HCT116 (cell line): ENCODE measurements around the gene SOAT2. TPM values are rescaled to one million over a fixed set of nuclear protein-coding genes. Genes with fewer than 3 reads are reported as not detected.

ENCODE experiments used
- ATAC-seq: fragments of 200-7000 bp; cut with Tn5 transposase; 2 replicates; pipeline ENCODE4 v1.9.1; 2020; ENCODE audit warnings: mild to moderate bottlenecking, moderate library complexity
- BruUV-seq: library from RNA; stranded (reverse); fragments of 400-500 nt; replicated peaks from 2 replicates; lab custom pipeline; 2021; lab: Mats Ljungman, UMichigan
- CTCF ChIA-PET: fragments of 300-600 bp; sonication (Branson Sonifier 250); formaldehyde crosslinking; loops from one replicate; lab custom pipeline; 2021; ENCODE audit warnings: antibody characterized with exemption; lab: Charles Lee
- POLR2A ChIA-PET: fragments of 300-600, 350-600 bp; sonication (Branson Sonifier 250); formaldehyde crosslinking; loops from one replicate; lab custom pipeline; 2021; ENCODE audit warnings: antibody characterized with exemption; lab: Charles Lee
- RAD21 ChIA-PET, 2 experiments: fragments of 300-600 bp; sonication (Branson Sonifier 250); formaldehyde crosslinking; loops; one replicate each; lab custom pipeline; 2023; ENCODE audit warnings: low total read pairs in 2 of 2; ENCODE audit not compliant: uncharacterized antibody in 2 of 2, unreplicated experiment in 2 of 2, low non-redundant PET in 1 of 2; lab: Charles Lee
- DNase-seq: peaks from one replicate; pipeline ENCODE4 v3.0.0-alpha.2; 2010; ENCODE audit warnings: low read depth, low spot score
- H2AFZ ChIP-seq: fragments of 200-600 bp; shearing (Covaris generic), sonication (generic); 2 replicates; pipeline ENCODE4 v1.6.1; 2017; ENCODE audit warnings: low read depth, mixed run types, mixed read lengths, antibody characterized with exemption, low read length; ENCODE audit not compliant: poor library complexity, severe bottlenecking
- H3K27ac ChIP-seq: 2 replicates; pipeline ENCODE4 v1.5.1; 2012; ENCODE audit warnings: low read depth, low read length
- H3K27me3 ChIP-seq: fragments of 200-600 bp; sonication (generic); 2 replicates; pipeline ENCODE4 v1.6.1; 2016; ENCODE audit warnings: mixed run types, low read length, mixed read lengths; ENCODE audit not compliant: insufficient read depth
- H3K36me3 ChIP-seq, 2 experiments: fragments of 200-500 bp in 1 of 2; fragments of 200-600 bp in 1 of 2; sonication (Bioruptor generic) in 1 of 2; sonication (generic) in 1 of 2; 2 replicates each; pipeline versions ENCODE4 v1.5.1 to v1.6.1; 2014 to 2016; ENCODE audit warnings: low read length in 2 of 2, inconsistent platforms in 1 of 2, mixed read lengths in 1 of 2, mixed run types in 1 of 2; ENCODE audit not compliant: insufficient read depth in 2 of 2, control insufficient read depth in 1 of 2
- H3K4me1 ChIP-seq, 2 experiments: fragments of 200-600 bp in 1 of 2; sonication (generic) in 1 of 2; 2 replicates each; pipeline versions ENCODE4 v1.5.1 to v1.6.1; 2012 to 2017; ENCODE audit warnings: low read length in 2 of 2, inconsistent platforms in 1 of 2, mild to moderate bottlenecking in 1 of 2, mixed read lengths in 1 of 2, mixed run types in 1 of 2, moderate library complexity in 1 of 2; ENCODE audit not compliant: insufficient read depth in 2 of 2, control insufficient read depth in 1 of 2
- H3K4me2 ChIP-seq: fragments of 200-600 bp; sonication (generic); 2 replicates; pipeline ENCODE4 v1.6.1; 2017; ENCODE audit warnings: mixed run types, low read length, mixed read lengths
- H3K4me3 ChIP-seq, 2 experiments: fragments of 200-600 bp in 1 of 2; sonication (generic) in 1 of 2; replicated peaks in 1 of 2; 2 replicates each; pipeline ENCODE4 v1.5.1; 2011 to 2016; ENCODE audit warnings: low read length in 2 of 2, control low read depth in 1 of 2, low read depth in 1 of 2, mild to moderate bottlenecking in 1 of 2, mixed read lengths in 1 of 2, mixed run types in 1 of 2
- H3K79me2 ChIP-seq: fragments of 200-600 bp; sonication (generic); 2 replicates; pipeline ENCODE4 v1.6.1; 2017; ENCODE audit warnings: mild to moderate bottlenecking, mixed run types, low read length, moderate library complexity, mixed read lengths; ENCODE audit not compliant: insufficient read depth
- H3K9ac ChIP-seq: fragments of 200-600 bp; sonication (generic); 2 replicates; pipeline ENCODE4 v1.6.1; 2016; ENCODE audit warnings: low read length, mixed read lengths
- H3K9me2 ChIP-seq: fragments of 200-600 bp; sonication (generic), shearing (Covaris generic); 2 replicates; pipeline ENCODE4 v1.6.1; 2017; ENCODE audit warnings: mixed run types, mild to moderate bottlenecking, moderate library complexity; ENCODE audit not compliant: insufficient read depth
- H3K9me3 ChIP-seq, 2 experiments: fragments of 200-500 bp in 1 of 2; fragments of 200-600 bp in 1 of 2; sonication (Bioruptor generic) in 1 of 2; sonication (generic) in 1 of 2; 2 replicates each; pipeline ENCODE4 v1.6.1; 2014 to 2017; ENCODE audit warnings: low read length in 2 of 2, mixed read lengths in 2 of 2, inconsistent platforms in 1 of 2, low read depth in 1 of 2, mild to moderate bottlenecking in 1 of 2, mixed run types in 1 of 2, moderate library complexity in 1 of 2; ENCODE audit not compliant: control insufficient read depth in 1 of 2, insufficient read depth in 1 of 2
- H4K20me1 ChIP-seq: fragments of 200-600 bp; sonication (generic), shearing (Covaris generic); 2 replicates; pipeline ENCODE4 v1.6.1; 2017; ENCODE audit warnings: mixed run types, mild to moderate bottlenecking, moderate library complexity; ENCODE audit not compliant: insufficient read depth
- ATF3 ChIP-seq: IDR thresholded peaks from 2 replicates; pipeline ENCODE4 v1.6.1; 2012
- EZH2 ChIP-seq: fragments of 200-600 bp; sonication (generic); IDR thresholded peaks from 2 replicates; pipeline ENCODE4 v1.6.1; 2017; ENCODE audit warnings: antibody characterized with exemption, mixed run types
- EZH2phosphoT487 ChIP-seq: fragments of 200-600 bp; IDR thresholded peaks from 2 replicates; pipeline ENCODE4 v1.6.1; 2018; ENCODE audit warnings: antibody characterized with exemption, borderline replicate concordance
- FOSL1 ChIP-seq: IDR thresholded peaks from 2 replicates; pipeline ENCODE4 v1.6.1; 2012; ENCODE audit warnings: low read depth
- JUND ChIP-seq: IDR thresholded peaks from 2 replicates; pipeline ENCODE4 v1.6.1; 2012
- MAX ChIP-seq: IDR thresholded peaks from 2 replicates; pipeline ENCODE4 v1.6.1; 2012
- SIN3A ChIP-seq: IDR thresholded peaks from 2 replicates; pipeline ENCODE4 v1.6.1; 2012; ENCODE audit warnings: low read depth
- YY1 ChIP-seq: IDR thresholded peaks from 2 replicates; pipeline ENCODE4 v1.6.1; 2011; ENCODE audit warnings: low read length, low read depth, moderate library complexity, mild to moderate bottlenecking; ENCODE audit not compliant: insufficient replicate concordance; ENCODE audit errors: extremely low read depth
- ZBTB33 ChIP-seq: IDR thresholded peaks from 2 replicates; pipeline ENCODE4 v1.6.1; 2011; ENCODE audit warnings: mild to moderate bottlenecking, low read length, moderate library complexity; ENCODE audit not compliant: insufficient replicate concordance; ENCODE audit errors: extremely low read depth
- ZFX ChIP-seq: fragments of 450-650 bp; IDR thresholded peaks from 2 replicates; pipeline ENCODE4 v1.6.1; 2017
- intact Hi-C: fragments of 100-400 bp; cut with micrococcal nuclease; formaldehyde crosslinking; loops from 2 replicates; pipeline ENCODE4 v1.10.0; 2022
- total RNA-seq: library from RNA; stranded (reverse); gene quantifications from one replicate; pipeline ENCODE4 v1.2.1, GENCODE V29; 2021; ENCODE audit not compliant: unreplicated experiment

The SOAT2 gene
- total RNA-seq, 1 experiment from 2014 or later = 0.17 TPM

- no peak for TF ChIP-seq EZH2phosphoT487
These were observed 47.6 kb upstream of the SOAT2 start (continued) for GRCh38 chr12:53055471-53056266.

- RAD21 ChIA-PET = no interaction called here
- Histone ChIP-seq H3K9me3 (no peaks in the 10 kb centered on the region), H3K4me3 (no peak overlapping the region), H3K27ac (no peak overlapping the region), H3K4me2 (no peak overlapping the region), H2AFZ (no peak overlapping the region)
- ATAC-seq = no peak
- no peak for TF ChIP-seq SIN3A
- TF ChIP-seq JUND = no peak
- TF ChIP-seq YY1 = no peak
- TF ChIP-seq FOSL1 = no peak
- TF ChIP-seq ZBTB33 = no peak
- TF ChIP-seq MAX = no peak
- no peak for TF ChIP-seq EZH2
- TF ChIP-seq ZFX = no peak
- TF ChIP-seq ATF3 = no peak
- TF ChIP-seq, all 23 proteins: peak for 0
- intact Hi-C loops = no loop called here
- no peaks in the 10 kb centered on the region for H3K9me2 ChIP-seq
- no peak for DNase-seq
- ChIA-PET POLR2A (interaction anchor here (1.7 kb wide), 1 partner anchor 51 kb away, joined by 4 read pairs; the partner anchor contains the start of gene EIF4B), CTCF (no interaction called here)
- no peak overlapping the region for H3K9ac ChIP-seq
- BruUV-seq = no TSS peak
- H4K20me1 ChIP-seq = no peaks in the 10 kb centered on the region
- no peaks in the 10 kb centered on the region for H3K36me3 ChIP-seq
- H3K27me3 ChIP-seq = no peaks in the 10 kb centered on the region
- peaks cover 10% of the 10 kb centered on the region; the same call in 1 of the 2 replicates for H3K79me2 ChIP-seq
- peaks cover 31 to 46% of the 10 kb centered on the region in 2 experiments for H3K4me1 ChIP-seq
These were observed 47.0 kb upstream of the SOAT2 start for GRCh38 chr12:53056296-53056695.
